ENCODE results near the gene ISG20L2.

Gene ISG20L2

DNA sequence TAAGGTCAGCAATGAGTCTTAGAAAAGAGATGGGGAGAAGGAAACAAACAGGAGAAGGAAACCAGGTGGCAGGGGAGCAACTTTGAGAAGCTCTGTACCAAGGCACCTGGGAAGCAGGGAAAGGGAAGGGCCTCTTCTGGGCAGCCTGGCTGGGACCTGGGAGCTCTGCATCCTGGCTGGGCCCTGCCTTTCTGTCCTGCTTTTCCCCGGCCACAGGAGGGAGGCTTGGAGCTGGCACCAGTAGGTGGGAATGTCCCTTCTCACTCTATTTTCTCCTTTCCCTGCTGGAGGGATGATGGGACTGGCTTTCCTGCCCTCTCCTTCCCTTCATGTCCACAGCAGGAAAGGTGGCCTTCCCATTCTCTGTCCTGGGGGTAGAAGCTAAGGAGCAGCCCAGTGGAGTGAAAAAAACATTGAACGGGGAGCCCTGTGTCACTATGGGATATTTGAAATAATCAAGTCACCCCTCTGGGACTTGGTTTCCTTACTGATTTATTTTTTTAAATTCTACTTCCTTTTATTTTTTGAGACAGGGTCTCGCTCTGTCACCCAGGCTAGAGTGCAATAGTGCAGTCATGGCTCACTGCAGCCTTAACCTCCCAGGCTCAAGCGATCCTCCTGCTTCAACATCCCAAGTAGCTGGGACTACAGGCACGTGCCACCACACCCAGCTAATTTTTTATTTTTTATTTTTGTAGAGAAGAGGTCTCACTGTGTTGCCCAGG is 46.2 kb downstream of the ISG20L2 start:
- no peak for DNase-seq

DNA sequence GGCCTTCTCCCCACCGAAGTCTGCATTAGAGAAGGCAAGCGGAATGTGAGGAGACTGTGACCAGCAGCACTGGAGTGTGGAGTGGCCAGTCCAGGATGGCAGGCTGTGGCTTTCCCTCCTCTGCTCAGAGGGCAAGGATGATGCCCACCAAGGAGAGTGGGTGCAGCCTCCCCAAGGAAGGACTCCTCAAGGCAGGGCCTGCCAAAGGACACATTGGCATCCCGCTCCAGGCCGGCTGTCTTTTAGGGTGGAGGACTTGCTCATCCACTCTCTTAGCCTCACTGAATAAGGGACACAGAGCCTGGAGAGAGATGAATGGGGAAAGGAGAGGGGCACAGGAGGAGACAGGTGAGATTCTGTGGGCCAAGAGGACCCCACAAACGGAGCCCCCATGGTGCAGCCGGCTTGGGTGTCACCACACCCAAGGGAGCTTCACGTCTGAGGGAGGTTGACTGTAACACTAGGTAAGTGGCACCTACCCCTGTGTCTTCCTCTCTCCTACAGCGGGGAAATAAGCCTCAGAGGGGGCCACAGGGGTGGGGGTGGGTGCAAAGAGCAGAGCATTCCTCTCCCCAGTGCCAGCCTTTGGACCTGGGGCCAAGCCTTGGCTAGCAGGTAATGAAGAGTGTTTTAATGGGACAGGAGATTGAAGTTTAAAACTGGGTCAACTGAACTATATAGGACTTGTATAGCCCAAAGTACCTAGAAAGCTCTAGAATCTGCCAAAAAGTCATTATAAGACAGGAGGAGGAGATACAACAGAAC is 47.2 kb downstream of the ISG20L2 start:
- DNase-seq = no peak

DNA sequence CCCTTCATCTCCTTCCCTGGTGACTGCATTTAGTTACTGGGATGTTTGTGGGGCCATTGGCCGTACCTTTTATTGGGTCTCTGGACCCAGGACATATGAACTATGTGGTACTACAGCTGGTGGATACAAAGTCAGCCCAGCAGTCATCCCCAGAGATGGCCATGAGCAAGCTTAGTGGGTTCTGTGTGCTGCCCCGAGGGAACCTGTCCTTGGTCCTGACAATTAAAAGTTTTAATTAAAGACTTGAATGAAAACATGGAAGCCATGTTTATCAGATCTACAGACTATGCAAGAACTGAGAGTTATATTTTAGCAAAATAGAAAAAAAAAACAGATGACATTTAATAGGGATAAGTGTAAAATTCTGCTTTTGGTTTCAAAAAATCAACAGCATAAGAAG is 48.5 kb downstream of the ISG20L2 start:
- DNase-seq = no peak

DNA sequence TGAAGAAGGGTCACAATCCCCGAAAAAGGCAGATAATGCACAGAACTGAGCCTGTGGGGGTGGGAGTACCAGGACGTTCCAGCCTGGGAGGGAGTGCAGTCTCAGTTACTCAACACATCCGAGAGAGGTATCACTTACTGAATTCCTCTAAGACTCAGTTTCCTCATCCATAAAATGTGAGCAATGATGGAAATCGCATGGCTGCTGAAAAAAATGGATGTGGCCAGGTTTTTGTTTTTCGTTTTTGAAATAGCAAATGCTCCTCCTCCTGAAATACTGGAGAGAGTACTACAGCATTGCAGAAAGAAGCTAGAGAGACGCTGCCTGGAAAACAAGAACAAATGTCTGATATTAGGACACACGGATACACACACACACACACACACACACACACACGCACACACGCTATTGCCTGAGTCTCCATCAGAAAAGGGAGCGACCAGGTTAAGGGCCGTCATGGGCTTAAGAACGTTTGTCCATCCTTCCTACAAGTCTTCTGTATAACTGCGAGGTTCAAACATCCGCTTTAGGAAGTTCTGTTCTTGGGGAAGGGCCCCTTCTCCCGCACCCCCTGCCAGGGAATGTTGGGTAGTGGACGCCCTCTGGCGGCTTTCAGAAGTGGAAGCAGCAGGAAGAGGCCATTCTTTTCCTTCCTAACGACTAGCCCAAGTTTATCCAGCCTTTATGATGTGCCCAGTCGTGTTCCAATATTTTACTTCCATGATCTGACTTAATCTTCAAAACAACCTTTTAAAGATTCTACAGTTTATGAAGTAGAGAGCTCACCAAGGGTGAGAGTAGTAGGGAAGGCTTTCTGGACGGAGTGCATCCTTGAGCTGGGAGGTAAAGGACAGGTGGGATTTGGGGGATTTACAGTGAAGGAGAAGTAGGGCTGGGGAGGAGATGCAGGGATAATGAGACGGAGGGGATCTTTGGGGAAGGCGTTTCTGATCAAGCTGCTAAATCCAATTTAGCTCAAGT is 50.7 kb downstream of the ISG20L2 start:
- DNase-seq = no peak

DNA sequence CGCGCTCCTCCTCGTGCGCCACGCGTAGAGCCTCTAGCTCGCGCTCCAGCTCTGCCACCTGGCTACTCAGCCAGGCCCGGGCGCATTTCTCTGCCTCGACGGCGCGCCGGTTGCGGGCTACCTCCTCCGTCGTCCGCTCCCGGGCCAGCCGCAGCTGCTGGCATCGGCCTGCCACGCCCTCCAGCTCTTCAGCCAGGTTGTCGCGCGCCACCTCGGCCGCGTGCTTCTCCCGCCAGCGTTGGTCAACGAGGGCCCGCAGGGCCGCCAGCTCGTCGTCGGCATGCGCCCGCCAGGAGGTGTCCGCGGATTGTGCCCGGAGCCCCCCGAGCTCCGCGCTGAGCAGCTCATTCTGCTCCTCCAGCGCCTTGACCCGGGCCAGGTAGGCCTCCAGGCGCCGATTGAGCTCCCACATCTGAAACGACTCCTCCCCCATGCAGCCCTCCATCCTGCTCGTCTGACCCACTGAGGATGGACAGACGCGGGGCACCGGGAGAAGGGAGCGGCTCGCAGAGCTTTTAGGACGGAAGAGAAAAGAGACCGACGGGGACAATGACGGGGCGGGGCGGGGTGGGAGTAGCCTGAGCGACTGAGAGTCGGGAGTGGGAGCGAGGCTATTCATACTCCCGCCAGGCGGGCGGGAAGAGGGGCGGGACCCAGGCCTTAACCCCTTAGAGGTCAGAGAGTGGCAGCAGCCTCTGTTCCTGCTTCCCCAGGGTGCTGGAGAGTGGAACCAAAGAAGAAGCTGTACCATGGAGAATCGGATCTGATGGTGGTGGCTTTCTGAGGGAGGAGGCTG is 51.5 kb downstream of the ISG20L2 start, which contains the start of gene NES:
NES (minus strand) TSS at position 588 of the 796 bp plus-strand sequence; CDS start at position 445, 143 bp downstream.
- no peak for DNase-seq

DNA sequence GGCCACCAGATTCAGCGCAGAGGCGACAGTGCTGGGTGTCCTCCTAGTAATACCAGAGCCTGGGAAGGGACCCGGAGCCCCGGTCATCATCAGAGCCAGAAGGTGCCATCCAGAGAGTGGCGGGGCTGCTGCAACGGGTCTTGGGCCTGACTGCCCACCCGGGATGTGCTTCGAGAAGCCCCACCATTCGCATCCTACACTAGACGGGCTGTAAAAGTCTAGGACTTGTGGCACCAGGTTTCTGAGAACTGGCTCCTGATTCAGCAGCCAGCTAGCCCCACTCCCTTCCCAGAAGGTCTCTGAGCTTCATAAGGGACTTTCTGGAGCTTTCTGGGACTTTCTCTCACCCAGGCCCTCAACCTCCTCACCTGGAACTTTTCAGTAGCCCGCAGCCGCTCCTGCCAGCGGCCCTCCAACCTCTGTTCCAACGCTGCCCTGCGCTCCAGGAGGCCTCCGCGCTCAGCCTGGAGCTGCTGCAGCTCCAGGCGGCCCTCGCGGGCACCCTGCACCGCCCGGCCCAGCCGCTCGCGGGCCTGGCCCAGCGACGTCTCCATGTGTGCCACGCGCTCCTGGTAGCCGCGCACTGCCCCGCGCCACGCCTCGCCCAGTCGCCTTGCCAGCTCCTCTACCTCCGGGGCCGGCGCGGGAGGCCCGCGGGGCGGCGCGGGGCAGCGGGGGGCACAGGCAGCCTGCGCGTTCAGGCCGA is 52.3 kb downstream of the ISG20L2 start:
- DNase-seq = no peak

DNA sequence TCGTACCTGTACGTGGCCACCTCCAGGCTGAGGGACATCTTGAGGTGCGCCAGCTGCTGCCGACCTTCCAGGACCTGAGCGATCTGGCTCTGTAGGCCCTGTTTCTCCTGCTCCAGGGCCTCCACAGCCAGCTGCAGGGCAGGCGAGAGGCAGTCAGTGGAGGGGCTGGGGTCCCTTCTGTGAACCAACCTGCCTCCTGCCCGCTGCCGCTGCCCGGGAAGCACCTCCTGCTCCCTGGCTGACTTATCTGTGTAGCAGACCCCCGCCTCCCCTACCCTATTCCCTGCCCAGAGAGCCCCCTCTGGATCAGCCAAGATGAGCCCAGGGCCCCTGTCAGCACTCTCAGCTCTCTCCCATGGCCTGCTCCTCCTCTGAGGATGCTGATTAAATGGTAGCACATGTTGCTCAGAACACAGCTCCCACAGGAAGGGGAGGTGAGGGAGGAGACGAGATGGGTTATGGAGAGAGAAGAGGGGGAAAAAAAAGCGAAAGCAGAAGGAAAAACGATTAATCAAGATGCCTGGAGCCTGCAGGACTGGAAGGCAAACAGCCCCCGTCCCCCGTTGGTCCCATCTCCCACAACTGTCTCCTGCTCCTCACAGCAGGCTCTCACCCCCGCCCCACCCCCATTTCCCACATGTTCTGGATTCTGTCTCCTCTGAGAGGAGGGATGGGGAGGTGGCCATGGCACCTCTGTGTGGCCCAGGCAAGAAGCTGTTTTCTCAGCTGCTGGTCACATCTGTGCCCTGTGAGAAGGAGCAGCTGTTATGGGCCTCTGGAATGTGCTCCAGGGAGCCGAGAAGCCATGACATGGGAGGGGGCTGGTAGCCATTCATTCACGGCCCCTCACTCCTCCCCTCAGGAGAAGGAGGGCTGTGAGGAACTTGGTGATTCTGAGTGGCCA is 53.1 kb downstream of the ISG20L2 start:
- DNase-seq = no peak

DNA sequence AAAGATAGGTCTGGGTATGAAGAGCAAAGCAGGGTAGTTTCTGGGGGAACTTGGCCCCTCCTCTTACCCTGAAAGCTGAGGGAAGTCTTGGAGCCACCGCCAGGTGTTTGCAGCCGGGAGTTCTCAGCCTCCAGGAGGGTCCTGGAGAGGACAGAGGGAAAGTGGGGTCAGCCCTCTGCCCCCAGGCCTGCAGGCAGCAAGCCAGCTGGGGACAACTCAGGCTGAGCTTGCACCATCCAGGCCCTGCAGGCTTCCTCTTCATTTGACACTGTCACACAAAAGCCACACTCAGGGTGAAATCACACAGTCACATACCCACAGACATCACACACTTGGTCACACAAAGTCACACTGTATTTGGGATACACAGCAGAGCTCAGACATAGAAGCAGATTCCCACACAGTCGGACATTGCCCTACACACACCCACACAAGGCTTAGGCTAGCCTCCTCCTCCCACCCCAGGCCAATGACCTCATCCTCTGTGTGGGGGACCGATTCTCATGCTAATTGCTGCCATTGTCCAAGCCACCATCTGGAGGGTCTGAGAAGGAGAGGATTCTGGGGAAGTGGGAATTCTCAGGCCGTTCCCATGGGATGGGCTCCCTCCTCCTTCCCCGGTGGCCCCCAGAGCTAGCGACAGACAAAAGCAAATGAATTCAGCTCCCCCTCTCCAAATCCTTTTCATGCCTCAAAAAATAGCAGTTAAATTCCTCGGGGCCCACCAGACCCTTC is 55.0 kb downstream of the ISG20L2 start:
- DNase-seq = no peak
